NCI-H1092 treated with DMSO at 0.1 percent for 48 hours (cell line): ENCODE measurements around the gene BICC1.

Experiments
- DNase-seq: peaks from one replicate; lab custom pipeline; 2025; lab: John Stamatoyannopoulos, UW

The BICC1 gene

DNA sequence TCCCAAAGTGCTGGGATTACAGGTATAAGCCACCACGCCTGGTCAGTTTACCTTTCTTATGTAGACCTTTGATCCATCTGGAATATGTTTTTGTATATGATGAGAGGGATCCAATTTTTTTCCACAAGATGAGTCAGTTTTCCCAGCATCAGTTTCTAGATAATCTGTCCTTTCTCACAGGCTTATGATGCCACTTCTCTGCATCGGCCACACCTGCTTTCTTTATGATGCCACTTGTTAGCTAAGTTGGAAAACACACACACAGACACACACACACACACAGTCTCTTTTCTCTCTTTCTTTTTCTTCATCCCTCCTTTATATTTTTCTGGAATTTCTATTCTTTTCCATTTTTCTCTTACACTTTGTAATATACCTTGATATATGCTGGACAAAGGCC, 240.8 kb downstream of the BICC1 start:
- no peak for DNase-seq

DNA sequence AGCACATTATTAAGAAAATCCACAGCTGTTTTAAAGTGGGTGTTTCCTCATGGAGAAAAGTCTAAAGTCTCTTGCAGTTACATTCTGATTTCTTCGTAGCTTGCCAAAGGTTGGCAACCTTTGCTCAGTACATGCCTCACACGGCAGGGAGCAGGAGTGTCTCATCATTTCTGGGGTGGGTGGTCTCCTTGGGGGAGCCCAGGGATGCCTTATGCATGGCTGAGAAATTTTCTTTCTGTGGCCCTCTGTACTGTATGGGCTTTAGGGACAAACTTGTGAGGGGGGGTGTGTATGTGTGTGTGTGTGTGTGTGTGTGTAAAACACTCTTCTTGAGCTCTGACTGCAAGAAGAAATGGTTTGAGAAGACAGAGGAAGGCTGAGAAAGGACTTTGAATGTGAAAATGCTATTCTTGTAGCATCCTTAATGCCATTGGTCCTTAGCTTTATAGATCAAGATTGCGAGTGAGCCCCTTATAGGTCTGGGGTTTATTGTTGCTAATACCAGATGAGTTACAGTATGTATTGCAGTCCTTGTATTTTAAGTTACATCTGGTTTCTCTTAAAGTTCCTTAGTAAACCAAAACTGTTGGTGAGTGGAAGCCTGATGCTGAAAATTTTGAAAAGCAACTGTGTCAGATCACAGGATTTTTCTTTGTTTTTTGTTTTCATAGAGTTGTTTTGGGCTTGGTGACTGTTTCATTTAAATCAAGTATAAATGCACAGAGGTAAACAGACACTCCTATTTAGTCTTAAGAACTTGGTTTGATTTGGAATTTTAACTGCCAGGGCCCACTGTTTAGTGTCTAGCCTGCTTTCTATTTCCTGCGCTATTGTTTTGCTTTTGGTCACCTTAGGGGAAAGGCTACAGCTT, 242.0 kb downstream of the BICC1 start:
- no peak for DNase-seq

DNA sequence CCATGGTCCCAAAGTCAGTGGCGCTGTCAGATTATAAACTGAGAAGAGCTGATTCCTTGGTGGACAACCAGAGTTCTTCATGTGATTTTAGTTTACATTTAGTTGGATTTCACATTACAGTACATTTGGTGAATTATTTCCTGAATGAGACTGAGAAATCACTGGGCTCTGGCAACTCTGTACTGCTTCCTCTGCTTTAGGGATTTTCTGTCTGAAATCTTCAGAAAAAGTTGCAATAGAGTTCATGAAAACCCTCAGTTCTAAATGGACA, 242.6 kb downstream of the BICC1 start:
- no peak for DNase-seq

DNA sequence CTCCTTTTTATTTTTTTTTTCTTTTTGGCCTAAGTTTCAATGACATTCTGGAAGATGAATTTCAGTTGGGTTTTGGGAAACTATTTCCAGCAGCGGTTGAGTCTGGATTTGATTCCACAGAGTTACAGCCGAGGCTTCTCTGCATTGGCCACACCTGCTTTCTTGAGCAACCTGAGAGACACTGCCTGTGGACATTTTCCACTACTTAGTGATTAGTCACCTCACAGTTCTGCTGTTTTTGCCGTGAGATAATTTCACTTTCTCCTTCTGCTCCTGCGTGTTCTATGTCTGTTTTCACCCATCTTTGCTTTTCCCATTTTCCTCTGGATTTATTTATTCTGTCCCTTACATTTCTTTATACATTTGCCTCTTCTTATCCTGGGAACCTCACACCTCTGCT, 243.0 kb downstream of the BICC1 start:
- DNase-seq: no peak

DNA sequence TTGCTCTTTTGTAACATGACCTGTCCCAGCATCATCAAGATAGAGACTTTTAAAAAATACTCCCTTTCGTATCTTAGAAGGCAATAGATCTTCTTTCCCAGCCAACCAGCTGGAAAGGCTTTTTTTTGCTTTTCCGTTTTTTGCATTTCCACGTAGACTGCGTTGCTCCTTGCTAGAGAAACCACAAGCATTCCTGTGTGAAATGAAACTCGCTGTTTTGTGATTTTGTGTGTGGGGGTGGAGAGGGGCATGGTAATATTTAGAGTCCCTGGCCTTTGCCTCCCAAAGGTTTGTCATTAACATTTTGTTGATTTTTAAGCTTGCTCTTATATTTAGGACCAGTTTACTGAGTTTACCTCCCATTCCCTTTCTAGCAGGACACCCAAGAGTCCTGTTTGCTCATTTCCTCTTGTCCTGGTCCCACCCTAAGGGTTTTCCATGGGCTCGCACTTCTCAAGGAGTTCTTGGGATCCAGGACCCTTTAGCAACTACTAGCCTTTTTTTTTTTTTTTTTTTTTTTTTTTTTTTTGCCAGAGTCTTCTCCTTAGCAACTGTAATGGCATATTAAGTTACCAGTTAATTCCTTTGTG, 243.6 kb downstream of the BICC1 start:
- no peak for DNase-seq

DNA sequence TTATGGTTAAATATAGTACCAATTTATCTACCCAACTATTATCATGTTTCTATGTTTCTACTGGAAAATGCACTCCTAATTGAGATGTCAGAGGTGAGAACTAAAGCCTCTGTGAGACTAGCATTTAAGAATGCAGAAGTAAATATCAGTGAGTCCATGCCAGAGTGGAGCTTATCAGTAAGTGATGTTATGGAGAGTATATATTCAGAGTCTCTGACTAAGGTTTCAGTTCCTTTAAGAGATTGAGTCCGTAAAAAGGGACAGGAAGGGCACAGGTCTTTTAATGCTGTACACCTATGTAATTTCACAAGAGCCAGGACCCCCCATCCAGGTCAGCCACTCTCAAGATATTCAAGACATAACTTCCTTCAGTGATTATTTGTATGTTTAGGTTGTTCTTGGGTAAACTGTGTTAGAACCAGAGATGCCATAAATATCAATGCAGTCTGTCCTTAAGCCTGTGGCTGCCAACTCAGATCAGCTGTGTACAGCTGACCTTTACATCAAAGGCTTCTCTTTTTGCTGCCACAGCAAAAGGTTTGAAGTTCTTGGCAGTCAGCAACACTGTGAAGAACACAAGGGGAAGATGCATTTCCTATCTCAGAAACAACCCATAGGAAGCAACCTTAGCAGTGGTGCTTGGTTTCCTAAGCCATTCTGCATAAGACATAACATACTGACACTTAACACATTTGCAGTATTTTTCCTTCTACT, 244.8 kb downstream of the BICC1 start:
- no peak for DNase-seq

DNA sequence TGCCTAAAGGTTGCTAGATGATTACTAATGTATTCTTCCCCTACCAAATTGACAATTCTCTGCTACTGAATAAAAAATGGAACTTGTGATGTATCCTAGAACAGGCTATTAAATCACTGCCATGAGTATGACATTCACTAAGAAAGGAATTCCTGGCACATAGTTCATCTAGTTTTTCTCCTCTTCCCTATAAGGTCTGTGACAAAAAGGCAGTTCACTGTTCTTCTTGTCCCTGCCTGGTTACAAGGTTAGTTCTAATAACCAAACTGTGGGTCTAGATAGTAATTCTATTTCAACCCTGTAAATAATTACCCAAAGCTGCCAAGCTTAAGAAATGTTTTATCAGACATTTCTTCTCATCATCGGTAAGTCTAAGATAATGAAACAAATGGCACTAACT, 245.6 kb downstream of the BICC1 start:
- DNase-seq: no peak

DNA sequence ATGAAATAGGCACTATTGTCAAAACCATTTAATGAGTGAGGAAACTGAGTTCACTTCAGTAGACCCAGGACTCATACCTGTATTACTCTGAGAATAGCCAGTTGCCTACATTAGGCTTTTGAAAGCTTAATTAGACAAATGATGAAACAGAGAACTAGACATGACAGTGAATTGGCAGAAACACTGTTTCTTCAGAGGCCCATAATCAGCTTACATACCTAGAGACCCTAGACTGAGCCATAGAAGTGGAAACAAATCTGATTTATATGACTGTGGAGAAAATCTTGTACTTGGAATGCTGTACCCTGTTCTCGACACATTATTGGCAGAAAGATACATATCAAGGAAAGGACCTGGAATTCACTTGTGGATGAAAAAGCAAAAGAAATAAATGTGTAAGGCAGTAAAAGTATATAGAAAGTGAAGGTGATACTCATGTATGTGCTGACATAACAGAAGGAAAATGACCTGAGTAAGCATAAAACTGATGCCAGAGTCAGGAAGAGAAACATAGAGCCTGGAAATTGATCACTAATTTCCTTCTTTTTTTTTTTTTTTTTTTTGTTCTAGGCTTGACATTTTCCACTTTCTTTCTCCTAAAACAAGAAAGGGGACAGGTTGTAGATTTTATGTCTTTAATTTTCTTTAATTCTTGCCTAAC, 251.5 kb downstream of the BICC1 start:
- DNase-seq: no peak

DNA sequence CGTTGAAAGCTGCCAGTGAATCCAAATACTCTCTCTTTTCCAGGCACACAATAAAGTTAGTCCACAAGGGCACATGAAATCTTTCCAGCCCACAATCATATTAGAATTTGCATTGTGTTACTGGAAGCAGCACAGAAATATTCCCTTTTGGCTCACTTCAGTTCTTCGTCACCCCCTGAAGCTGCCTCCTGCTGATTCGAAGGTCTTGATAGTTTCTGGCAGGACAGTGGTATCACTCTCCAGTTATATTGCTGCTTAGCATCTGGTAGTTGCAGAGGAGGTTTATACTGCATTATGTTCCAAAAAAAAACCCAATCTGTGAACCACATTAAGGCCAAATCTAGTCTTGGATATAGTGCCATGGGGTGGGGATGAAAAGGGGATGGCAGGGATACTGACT, 253.2 kb downstream of the BICC1 start:
- DNase-seq: no peak

DNA sequence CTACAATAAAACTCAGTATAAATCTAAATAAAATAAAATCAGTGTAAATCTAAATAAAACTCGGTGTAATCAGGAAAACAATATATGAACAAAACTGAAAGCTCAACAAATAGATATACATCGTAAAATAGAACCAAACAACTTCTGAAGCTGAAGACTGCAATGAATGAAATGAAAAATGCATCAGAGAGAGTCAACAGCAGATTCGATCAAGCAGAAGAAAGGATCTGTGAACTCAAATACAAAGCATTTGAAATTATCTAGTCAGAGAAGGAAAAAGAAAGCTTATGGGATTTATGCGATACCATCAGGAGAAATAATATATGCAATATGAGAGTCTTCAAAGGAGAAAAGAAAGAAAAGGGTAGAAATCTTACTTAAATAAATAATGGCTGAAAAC, 255.0 kb downstream of the BICC1 start:
- no peak for DNase-seq

DNA sequence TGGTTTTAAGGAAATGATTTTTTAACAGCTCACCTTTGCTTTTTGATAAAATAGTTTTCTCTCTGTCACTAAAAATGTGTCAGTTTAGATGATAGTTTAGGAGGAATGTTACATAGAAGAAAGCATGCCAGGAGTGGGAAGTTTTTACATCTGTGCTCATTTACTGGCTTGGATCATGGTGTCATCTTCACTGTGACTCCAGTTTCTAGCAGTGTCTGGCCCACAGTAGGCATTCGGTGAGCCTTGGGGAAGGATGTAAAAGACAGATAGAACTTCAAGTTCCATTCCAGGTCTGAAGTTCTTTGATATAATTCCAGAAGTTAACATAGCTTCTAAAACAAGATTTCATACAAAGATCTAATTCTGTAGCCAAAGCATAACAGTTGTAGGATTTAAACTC, 259.2 kb downstream of the BICC1 start:
- DNase-seq: no peak

DNA sequence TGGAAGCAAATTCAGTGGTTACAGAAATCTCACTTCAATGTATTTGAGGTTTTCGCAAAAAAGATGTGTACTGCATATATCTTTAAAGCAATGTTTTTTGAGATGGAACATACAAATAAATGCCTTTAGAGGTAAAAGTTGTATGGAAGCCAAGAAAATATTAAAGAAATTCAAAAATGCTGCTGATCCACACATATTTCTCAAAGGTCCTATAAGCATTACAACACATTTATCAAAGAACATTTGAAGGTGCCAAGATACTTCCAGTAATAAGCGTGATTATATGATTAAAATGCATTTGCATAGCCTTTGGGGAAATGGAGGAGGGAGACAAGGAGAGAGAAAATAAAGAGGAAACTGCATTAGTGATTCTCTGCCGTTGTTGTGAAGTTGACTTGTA, 260.1 kb downstream of the BICC1 start:
- DNase-seq: no peak

DNA sequence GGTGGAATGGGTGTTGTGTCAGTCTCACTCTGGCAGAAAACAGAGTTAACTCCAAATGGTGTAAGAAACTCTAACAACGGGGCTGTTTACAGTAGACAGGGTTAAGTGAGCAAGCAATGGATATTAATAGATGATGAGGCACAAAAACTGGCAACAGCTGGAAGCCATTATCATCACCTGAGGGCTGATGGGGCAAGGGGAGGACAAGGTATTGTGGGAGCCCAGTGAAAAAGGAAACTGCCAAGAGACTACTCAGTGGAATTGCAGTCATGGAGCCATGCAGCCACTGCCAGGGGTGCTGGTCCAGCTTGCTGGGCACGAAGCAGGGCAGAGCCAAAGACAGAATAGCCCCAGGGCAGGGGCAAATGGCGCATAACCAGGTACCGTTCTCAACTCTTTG, 260.7 kb downstream of the BICC1 start:
- DNase-seq: no peak

DNA sequence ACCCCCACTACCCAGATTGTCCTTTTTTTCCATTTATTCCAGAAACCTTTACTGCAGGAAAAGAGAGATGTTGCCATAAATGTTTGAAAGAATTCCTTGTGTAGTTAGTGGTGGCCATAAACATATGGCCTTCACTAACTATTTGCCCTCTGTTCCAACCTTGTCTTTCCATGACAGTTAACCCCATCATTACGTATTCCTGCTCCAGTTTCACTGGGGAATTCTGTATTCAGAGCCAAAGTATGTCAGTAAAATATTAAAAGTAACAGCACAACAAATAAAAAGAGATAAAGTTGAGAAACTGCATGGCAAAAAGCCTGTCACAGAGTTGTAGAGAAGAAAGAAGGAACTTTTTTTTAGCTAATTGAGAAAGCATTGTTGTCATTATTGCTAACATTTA, 261.3 kb downstream of the BICC1 start:
- DNase-seq: no peak

DNA sequence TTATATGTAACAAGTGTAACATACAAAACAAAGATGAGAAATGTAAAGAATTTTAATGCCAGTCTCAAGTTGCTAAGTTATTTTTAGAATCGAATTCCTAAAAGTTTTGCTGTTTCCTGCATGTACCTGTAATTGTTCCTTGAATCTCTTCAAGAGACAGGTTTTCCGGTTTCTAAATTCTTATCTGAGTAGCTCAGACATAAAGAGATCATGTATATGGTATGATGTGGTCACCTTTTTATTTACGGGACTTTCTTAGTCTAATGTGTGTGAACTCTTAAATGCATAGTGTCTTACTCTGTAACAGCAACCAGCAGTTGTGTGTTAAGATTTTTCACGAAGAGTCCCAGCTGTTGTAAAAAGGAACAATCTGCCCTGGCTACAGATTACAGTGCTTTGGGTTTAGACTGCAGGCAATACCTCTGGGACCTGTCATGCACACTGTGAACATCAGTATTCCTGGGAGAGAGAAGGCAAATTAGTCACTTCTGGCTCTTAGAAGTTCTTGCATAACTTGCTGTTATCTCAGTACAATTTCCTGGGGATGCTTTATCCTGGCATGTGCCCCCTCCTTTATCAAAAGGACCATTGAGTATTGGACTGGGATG, 263.4 kb downstream of the BICC1 start:
- no peak for DNase-seq

DNA sequence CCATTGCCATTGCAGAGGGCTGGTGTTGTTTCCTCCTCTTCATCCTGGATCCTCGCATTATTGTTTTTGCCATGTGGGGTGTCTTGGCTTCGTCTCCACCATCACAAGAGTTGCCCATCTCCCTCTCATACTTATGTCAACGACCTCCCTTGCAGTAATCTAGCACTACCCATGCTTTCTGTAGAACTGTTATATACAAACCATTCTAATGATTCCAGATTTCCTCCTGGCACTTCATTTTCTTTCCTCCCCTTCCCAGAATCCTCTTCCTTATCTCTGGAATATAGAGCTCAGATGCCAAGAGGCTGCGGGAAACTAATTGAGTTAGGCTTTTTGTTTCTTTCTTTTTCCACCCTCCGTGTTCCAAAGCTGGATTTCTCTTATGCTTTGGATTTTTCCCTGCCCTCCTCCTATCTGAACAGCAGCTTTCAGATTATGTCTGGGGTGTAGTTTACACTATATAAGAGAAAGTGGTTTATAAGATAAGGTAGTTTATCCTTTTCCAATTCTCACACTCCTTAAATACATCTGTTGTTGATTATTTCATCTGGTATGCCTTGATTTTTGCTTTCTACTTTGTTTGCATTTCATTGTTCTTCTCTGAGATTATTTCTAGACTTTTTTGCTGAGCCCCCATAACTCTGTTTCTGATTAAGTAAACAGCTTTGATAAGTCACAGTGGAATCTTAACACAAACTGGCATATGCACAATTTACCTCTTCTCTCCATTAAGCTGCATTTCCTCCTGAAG, 264.1 kb downstream of the BICC1 start:
- DNase-seq: no peak

DNA sequence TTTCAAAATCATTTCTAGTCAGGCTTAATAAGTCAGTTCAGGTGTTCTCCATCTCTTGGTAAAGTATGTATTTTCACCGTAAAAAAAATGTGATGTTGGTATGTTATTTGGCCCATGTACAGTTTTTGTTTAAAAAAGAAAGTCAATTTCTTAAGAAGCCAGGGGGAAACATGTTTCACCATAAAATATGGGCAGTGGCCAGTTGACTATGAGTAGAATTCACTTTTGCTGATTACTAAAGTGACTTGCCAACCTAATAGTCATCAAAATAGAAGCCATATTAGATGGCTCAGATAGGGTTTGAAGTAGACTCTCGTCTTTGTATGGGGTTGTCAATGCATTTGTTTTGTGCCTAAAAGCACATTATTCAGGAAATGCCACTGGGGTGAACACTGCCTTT, 266.3 kb downstream of the BICC1 start:
- no peak for DNase-seq

DNA sequence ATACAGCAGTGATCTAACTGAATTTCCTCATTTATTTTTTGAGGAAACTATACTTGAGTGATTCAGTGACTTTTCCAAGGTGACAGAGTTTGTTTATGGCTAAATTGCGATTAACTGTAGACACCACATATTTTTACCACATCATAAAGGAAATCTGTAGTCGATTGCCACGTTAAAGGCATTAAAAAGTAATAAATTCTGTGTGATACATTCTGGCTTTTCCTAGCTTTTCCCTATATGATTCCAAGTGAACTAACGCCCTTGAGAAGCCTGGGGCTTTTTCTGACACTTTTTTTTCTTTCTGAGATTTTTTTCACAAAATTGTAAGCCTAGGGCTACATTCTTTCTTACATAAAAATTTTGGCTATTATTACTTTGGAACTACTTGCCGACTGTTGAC, 266.9 kb downstream of the BICC1 start:
- no peak for DNase-seq

DNA sequence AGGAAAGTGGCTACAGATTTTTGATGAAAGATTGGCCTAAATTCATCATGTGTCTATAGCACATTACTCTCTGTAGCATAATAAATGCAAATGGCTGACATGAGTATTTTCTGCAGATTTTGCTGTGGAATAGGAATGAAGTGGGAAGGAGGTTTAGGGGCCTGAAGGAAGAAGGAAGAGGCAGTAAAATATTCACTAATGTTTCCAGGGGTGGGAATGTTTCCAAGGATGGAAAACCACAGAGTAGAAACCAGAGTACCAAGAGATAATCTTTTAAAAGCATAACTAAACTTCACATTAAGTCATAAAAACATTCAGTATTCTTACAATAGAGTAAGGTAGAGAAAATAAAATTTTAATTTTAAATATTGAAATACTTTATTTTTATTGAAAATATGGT, 267.8 kb downstream of the BICC1 start:
- no peak for DNase-seq

DNA sequence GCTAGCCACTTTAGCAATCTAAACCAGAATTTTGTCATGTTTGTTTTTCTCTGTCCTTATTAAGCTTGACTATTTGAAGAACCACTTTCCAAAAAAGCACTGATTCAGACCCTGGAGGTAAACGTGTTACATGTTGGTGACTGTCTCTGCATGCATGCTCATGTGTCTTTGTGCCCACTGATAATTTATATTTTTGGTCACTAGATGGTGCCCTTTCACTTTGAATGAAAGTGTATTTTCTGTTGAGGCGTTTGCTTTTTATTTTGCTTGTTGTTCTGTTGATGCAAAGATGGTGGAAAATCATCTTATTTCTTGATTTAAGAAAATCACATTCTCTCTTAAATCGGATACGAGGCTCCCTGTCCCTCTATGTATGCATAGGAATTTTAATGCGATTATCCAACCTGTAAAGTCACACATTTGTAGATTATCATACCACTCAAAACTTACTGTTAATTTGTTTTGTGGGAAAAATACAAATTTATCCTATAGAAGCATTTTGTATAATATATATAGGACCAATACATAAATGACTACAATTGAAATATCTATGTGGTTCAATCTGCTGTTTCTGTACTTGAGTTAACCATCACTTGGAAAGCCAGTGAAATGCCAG, 269.3 kb downstream of the BICC1 start:
- peak; percentile 33 for DNase-seq
